SKM-1 (cell line): ENCODE results near the gene TIPRL.
"Not testable (repeated sequence)": the region's sequence is repeated elsewhere in the genome, so short reads cannot be mapped to it uniquely, and the experiment has no call there.

Source experiments
- DNase-seq: peaks from one replicate; lab custom pipeline; 2025; ENCODE audit not compliant: unreplicated experiment; lab: John Stamatoyannopoulos, UW

Gene TIPRL

DNA sequence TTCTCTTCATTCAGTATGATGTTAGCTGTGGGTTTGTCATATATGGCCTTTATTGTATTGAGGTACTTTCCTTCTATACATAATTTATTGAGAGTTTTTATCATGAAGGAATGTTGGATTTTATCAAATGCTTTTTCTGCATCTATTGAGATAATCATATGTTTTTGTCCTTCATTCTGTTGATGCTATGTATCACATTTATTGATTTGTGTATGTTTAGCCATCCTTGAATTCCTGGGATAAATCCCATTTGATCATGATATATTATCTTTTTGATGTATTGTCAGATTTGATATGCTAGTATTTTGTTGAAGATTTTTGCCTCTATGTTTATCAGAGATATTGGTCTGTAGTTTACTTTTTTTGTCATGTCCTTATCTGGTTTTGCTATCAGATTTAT, 21.1 kb upstream of the TIPRL start:
- DNase-seq = no peak

GRCh38 chr1:168159251-168159650, 19.5 kb upstream of the TIPRL start:
- DNase-seq = no peak

GRCh38 chr1:168159979-168160378, 18.8 kb upstream of the TIPRL start:
- DNase-seq = no peak

DNA sequence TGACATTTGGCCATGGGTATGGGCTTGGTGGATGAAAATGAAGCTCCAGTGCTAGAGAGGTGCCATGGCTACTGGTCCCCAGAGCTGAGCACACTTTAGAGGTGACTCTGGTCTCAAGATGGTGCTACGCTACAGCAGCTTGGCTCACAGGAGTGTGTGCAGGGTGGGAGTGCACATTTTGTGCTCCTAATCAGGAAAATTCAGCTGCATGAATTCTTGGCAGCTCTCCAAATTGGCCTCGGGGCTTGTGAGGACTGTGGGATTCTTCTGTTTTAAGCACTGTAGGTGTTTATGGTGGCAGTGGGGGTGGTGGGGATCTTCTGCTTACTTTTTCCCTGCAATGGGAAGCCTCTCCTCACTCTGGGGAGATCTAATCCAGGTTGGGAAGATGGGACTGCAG, 17.3 kb upstream of the TIPRL start:
- no peak for DNase-seq

- DNase-seq = no peak
Observed at GRCh38 chr1:168163670-168164069, 15.1 kb upstream of the TIPRL start.

GRCh38 chr1:168164771-168165170, 14.0 kb upstream of the TIPRL start:
- no peak for DNase-seq

GRCh38 chr1:168167806-168168205, 11.0 kb upstream of the TIPRL start:
- no peak for DNase-seq

GRCh38 chr1:168170564-168171508, 7.9 kb upstream of the TIPRL start:
- DNase-seq = no peak

- DNase-seq = no peak
Observed at GRCh38 chr1:168172250-168172915, 6.4 kb upstream of the TIPRL start.

DNA sequence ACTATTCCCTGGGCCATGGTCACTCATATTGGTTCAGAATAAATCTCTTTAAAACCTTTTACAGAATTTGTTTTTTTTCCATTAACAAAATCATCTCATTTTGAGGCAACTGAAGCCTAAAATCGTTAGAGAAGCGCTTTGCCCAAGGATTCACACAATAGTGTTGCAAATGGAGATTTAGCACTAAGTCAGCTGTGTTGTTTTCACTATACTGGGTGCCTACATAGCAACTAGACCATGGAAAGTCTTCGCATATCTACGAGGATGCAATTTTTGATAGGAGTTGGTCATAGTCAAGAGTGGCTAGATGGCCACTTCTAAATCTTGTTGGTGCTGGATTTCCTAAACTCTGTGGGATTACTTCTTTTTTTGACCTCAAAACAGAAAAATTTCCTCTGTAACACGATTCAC, 530 bp upstream of the TIPRL start:
- no peak for DNase-seq

DNA sequence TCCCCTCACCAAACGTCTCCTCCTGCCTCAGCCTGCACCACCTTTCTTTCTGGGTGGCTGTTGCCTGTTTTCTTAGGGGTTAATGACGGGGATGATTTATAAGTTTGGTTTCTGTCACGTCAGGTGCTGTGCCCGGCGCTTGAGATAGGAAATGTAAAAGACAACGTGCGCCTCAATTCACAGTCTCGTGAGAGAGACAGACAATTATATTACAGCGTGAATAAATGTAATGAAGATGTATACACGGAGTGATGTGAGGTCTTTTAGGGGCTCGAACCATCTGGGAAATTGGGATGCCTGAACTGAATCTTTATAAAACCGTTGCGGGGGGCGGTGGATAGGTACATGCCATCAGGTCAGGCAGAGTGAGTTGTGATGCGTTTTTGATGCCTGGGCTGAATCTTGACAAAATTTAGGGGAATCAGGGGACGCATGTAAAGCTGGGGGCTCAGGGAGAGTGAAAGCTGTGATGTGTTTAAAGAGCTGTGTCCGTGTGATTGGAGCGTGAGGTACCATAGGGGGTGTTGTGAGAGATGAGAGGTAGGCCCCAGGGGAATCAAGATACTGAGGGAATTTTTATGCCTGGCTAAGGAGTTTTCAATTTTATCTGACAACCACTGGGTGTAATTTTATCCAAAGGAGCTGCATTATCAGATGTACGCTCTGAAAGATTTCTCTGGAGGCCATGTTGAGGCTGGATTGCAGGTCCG, 831 bp downstream of the TIPRL start:
- DNase-seq = no peak

DNA sequence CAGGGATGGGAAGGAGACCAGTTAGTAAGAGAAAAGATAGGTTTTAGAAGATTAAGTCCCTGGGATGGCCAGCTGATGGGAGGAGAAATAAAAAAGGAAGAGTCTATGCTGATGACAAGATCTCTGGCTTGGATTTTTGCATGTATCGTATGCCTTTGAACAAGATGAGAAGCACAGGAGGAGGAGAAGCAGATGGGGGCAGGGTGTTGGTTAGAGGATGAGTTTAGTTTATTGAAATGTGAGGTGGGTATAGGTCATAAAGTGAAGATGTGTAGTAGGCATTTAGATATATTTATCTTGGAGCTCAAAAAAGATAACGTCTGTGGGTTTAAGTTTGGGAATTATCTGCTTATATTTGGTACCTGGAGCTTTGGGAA, 1.4 kb downstream of the TIPRL start:
- no peak for DNase-seq

DNA sequence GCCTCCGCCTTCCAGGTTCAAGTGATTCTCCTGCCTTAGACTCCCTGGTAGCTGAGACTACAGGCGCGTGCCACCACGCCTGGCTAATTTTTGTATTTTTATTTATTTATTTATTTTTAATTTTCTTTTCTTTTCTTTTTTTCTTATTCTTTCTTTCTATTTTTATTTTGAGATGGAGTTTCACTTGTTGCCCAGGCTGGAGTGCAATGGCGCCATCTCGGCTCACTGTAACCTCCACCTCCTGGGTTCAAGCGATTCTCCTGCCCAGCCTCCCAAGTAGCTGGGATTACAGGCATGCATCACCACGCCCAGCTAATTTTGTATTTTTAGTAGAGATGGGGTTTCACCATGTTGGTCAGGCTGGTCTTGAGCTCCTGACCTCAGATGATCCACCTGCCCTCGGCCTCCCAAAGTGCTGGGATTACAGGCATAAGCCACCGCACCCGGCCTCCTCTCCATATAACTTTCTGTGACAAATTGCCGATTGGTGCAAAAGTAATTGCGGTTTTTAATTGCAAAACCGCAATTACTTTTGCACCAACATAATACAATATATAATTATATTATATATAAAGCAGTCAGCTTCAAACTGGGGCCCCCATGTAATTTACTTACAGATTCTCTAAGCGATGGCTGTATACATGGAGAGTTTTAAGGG, 2.4 kb downstream of the TIPRL start:
- DNase-seq = not testable (repeated sequence)

GRCh38 chr1:168187177-168187576, 8.4 kb downstream of the TIPRL start:
- no peak for DNase-seq

GRCh38 chr1:168190403-168190802, 11.6 kb downstream of the TIPRL start:
- DNase-seq = no peak

DNA sequence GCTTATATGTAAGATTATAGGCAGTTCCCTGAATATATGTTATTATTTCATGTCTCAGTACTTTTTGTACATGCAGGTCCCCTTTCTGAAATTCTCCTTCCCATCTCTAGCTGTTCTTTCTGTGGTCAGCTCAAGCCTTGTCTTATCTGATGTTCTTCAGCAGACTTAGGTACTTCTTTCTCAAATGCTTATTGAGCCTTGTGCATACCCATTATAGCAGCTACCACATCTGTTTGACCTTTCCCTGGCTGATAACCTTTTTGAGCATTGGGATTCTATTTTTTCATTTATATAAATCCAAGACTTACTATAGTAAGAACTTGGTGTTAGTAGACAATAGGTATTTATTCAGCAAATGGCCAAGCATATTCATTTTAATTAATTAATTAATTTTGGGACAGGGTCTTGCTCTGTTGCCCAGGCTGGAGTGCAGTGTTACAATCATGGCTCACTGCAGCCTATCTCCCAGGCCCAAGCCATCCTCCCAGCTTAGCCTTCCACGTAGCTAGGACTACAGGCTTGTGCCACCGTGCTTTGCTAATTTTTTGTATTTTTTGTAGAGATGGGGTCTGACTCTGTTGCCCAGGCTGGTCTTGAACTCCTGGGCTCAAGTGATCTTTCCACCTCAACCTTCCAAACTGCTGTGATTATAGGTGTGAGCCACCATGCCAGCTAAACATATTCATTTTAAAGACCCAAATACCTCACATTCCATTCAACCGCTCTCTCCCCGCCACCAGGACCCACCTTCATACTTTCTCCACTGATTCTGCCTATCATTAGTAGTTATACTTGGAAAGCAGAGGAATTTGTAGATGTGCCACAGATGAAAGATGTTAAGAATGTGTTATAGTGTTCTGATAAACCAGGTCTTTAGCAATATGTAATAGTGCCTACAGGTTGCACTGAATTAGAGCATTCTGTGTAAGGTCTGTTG, 16.7 kb downstream of the TIPRL start:
- no peak for DNase-seq

DNA sequence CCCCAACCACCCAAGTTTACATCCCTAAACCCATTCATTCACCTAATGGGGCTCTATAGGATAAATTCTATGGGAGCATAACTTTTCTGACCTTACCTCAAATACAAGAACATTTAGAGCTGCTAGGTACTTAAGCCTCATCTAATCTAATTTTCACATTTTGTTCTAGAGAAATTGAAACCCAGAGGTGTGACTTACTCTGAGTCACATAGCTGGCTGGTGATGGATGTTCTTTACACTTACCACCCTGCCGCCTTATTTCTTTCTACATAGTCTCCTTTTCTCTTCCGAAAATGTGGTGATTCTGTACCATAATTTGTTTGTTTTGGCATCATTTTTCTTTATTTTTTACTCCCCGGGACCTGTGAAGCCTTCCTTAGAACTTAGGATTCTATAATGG, 20.3 kb downstream of the TIPRL start:
- DNase-seq = no peak

- no peak for DNase-seq
Observed at GRCh38 chr1:168202941-168203654, 24.3 kb downstream of the TIPRL start.

DNA sequence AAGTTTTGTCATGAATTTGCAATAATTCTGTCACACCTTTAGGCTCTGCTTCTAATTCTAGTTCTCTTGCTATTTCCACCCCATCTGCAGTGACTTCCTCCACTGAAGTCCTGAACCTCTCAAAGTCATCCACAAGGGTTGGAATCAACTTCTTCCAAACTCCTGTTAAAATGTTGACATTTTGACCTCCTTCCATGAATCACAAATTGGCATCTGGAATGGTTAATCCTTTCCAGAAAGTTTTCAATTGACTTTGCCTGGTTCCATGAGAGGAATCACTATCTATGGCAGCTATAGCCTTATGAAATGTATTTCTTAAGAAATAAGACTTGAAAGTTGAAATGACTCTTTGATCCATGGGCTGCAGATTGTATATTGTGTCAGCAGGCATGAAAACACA, 27.3 kb downstream of the TIPRL start:
- DNase-seq = no peak

DNA sequence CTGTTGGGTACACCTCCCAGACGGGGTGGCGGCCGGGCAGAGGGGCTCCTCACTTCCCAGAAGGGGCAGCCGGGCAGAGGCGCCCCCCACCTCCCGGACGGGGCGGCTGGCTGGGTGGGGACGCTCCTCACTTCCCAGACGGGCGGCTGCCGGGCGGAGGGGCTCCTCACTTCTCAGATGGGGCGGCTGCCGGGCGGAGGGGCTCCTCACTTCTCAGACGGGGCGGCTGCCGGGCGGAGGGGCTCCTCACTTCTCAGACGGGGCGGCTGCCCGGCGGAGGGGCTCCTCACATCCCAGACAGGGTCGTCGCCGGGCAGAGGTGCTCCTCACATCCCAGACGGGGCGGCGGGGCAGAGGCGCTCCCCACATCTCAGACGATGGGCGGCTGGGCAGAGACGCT, 28.9 kb downstream of the TIPRL start:
- not testable (repeated sequence) for DNase-seq
